ENCODE results near the gene CCDC85C.

The CCDC85C gene

DNA sequence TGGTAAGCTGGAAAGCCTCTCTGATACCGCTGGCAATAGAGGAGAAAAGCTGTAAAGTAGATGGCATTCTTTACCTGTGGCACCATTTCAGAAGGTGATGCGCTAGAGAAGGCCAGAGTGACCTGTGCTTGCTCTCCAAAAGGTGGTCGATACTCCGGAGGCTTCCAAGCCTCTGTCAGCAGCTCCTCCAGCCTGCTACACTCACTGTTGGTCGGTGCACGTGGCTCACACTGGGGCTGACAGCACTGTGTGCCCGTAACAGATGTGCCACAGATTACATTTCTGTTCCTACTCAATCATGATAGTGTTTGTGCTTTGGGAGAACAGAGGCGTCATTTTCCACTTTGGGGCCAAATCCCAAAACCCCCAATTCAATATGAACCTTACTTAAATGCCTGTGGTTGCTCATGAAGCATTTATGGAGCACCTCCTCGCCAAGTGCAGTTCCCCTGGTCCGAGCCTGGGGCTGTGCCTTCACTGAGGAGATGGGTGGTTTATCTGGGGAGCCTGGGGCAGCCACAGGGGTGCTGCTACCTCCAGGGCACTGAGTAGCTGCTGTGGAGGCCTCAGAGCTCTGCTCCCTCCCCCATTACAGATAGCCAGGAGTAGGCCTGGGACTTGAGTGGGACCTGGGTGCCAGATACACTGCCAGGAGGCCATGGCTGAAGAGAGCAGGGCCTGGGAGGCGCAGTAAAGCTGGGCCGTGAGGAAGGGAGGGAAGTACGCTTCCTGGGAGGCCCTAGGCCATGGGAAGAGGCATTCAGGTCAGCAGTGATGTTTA, 96.0 kb downstream of the CCDC85C start:
- no peak for DNase-seq

DNA sequence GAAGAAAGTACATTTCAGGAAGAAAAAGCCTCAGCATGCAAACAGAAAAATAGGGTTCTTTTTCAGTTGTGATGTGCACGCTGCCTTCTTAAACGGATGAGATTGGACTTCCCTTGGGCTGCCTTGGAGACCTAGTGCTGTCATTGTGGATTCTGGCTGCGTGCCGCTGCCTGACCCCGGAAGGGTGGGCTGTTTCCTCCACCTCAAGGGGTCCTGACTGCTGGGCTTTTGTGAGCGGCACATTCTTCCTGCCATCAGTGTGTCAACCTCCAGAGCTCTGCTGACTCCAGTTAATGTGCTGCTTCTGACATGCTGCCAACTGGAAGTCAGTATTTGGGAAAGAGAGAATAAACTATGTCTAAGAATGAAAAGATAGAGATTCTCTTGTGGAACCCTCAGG, 97.7 kb downstream of the CCDC85C start:
- DNase-seq = no peak

DNA sequence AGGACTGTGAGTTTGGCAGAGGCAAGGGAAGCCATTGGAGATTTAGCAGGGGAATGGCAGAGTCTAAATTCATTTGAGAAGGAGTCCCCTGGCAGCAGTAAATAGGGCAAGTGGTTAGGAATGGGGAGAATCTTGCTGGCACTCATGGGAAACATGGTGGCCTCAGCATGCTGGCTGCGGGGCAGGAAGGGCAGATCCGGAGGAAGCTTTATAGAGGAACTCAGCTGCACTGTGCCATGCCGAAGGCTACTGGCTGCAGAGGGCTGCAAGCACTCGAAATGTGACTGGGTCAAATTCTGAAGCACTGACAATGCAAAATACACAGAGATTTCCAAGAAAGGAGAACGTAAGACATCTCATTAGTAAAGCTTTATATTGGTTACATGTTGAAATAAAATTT, 98.9 kb downstream of the CCDC85C start:
- DNase-seq = no peak

DNA sequence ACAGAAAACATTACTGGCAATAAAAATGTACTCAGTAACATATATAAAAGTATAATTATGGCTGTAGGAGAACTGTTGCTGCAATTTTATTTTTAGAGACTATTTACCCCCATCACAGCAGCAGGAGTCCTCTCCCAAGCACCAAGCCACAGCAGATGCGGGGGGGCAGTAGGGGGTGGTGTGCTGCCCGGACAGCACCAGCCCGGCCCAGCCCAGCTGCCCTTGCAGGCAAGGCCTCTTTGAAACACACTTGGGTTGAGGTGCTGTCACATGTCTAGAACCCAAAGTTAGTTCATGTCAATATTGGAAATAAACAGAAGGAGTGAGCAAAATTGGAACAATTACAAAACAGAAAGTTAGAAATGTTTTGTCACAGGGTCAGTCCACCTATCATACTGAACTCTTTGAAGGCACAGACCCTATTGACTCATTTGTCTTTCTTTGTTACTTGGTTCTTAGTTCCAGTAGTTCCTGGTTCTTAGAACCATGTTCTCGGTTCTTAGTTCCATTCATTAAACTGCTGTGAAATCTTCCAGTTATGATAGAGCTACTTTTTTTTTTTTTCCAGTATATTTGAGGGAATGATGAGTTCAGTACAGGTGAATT, 100.1 kb downstream of the CCDC85C start:
- DNase-seq = no peak

DNA sequence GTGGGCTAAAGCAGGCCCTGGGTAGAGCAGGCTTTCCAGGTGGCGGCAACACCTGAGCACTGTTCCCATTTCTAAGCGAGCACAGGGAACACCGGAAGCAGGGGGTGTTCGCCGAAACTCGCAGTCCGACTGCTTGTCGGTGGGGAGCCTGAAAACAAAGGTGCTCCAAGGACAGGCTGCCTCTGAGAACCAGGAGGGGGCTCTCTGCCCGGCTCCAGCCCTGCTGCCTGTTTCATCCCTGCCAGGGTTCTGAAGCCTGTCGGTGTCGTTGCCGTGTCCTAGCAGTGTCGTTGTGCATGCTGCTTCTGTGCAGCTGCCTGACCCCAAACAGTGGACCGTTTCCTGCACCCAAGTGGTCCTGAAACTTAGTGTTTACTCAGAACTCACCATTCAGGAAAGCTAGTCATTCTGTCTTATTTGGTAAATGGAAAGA, 101.0 kb downstream of the CCDC85C start:
- no peak for DNase-seq

DNA sequence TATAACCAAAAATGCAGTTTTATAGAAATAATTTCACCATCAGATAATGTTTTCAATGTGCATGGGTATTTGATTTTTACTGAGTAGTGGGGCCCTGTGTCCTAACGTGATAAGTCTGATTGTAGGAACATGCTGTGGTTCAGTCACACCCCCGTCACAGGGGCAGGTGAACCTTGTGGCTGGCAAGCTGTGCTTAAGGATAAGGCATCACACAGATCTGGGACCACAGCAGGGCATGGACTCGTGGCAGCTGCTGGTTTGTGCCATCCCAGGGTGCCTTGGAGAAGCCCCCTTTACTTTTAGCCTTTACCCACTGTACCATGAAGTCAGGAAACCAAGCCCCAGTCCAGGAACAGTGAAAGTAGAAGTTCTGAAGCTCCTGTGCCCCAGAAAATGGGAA, 106.1 kb downstream of the CCDC85C start:
- DNase-seq = no peak

DNA sequence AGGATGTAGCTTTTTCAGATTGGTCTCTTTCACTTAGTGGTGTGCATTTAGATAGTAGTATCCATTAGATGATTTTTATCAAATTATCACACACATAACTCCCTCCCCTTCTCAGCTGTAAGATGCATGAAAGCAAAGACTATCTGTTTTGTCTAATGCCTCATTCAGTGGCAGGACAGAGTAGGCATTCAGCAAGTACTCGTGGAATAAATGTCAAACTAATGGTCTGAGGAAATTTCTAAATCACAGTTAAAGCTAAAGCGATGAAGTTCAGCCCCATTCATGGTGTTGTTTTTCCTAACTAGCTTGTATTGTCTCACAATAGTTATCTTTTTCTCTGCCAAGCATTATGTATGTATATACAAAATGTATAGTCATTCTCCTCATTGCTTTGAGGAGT, 106.7 kb downstream of the CCDC85C start:
- DNase-seq = no peak

DNA sequence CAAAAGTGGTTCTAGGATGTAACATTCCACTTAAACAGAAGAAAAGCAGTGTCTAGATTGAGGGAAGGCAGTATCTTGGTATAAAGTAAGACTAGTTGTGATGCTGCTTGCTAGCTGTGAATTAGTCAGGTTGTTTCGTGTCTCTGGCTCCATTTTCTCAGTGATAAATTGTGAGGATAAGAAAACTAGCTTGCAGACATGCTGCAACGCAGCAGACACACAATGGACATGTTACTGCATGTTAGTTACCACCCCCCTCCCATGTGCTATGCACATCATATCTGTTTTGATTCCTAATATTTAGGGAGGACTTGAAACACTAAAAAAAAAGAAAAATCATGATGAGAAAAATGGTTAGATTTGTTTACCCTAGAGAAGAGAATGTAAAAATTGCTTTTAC, 119.9 kb downstream of the CCDC85C start:
- DNase-seq = no peak

DNA sequence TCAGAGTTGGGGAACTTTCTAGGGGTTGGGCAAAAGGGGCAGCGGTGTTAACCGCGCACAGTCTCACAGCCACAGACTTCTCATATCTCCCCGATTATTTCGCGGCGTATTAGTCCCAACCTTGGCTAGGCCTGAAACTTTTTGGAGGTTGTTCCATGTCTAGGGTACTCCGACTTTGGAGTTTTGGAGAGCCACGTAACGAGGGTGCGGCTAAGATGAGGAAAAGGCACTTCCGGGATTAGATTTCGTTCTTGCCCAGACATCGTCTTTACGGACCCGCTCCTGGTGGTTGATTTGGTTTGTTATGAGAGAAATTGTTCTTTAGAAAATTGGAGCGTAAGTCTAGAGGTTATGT, 122.3 kb downstream of the CCDC85C start:
- DNase-seq = no peak

DNA sequence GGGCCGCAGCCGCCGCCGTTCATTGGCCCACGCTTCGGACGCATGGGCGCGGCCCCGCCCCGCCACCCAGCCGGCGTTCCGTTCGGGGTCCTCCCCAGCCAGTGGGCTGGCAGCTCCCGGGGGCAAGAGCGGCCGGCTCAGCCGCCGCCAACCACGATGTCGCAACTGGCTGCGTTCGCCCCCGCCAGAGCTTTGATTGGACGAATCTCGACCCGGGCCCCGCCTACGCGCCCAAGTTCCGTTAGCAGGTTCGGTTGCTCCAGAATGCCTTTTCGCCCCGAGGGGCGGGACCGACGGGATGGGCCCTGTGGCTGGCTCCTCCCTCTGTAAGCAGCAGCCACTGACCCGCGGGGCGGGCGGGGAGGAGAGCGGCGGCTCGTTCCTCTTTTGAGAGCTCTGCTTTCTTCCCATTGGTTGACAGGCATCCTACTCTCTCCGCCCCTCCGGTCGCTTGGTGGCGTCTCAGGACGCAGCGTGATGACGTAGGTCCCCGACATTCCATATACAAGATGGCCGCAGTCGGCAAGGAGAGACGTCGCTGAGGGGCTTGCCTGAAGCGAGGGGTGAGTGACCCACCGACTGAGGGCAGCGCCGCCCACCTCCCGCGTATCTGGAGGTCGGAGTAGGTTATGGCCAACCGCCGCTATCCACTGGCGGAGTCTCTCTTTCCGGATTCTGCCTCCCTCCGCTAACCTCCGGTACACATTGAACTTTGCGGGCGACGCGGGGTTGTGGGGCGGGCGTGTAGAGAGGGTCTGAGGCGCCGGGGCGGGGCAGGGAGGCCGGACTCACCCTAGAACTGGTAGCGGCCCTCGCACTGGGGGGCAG, 122.9 kb downstream of the CCDC85C start, which contains the start of gene CCNK:
Gene CCNK (plus strand): TSS at position 493 of the 828 bp plus-strand sequence. CDS start 11,269 bp downstream, outside the sequence.
- DNase-seq = peak; percentile 100

DNA sequence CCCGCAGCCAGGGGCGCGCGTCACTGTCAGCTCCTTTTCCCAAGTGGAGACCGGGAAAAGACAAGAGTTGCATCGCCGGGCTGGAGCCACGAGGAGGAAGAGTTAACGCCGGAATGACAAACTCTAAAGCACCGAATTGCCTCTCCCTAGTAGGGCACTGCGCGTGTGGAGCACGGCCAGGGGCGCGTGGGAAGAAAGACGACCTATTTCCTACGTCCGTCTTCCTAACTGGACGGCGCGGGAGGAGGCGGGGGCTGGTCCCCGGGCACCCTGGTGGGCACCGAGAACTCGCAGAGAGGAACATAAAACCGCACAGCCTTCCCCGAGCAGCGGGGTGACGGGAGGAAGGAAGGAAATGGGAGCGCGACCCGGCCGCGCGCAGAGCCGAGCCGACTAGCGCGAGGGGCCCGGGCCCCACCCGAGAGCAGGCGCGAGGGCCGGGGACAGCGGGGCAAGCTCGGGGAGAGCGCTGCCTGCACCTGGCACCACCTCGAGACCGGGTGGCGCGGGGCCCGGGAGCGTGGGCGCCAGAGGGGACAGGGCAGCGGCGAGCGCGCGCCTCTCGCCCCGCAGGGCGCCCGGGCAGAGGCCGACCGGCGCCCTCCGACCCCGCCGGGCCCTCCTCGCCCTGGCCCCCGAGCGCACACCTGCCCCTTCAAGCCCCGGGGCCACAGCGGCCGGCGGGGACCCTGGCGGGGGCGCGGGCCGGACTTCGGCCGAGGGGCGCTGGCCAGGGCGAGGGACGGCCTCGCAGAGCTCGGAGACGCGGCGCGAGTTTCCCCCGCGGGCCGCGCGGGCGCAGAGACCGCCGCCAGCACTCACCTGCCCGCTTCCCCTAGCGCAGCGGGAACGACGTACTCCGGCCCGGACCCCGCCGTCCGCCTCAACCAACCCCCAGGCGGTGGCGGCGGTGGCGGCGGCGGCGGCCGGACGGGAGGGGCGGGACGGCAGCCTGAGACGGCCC, 123.8 kb downstream of the CCDC85C start, which contains the start of gene SETD3:
Gene SETD3 (minus strand): TSS at position 954 of the 964 bp plus-strand sequence. CDS start 15,054 bp downstream, outside the sequence.
- DNase-seq = peak; percentile 24 to 31

DNA sequence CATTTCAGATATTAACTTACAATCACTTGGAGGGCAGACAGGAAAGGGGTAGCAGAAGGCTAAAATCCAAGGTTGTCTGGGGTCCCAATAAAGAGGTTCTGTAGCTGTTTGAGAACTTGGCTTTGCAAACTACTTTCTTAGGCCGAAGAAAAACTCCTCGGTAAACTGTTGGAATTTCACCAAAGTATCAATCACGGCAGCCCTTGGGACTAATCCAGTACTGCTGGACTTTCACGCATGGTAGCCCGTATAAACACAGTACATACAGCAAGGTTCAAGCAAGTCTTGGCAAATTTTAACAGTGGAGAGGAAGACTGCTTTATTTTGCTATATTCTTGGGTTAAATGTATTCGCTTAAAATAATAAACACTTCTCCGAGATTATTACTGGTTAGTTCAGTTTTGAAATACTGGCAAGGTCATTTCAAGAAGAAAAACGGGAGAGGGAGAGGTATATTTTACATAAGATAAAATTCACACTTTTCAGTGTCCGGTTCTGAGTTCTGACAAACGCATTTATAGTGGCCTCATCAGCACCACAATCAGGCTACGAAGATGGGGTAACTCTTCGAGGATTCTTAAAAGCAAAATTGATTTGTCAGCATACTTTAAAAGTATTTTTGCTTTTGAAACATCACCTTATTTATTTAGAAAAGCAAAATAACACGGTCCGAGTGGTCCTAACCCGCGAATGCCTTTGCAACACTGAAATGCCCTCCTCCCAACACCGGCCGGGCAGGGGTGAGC, 124.7 kb downstream of the CCDC85C start:
- no peak for DNase-seq

DNA sequence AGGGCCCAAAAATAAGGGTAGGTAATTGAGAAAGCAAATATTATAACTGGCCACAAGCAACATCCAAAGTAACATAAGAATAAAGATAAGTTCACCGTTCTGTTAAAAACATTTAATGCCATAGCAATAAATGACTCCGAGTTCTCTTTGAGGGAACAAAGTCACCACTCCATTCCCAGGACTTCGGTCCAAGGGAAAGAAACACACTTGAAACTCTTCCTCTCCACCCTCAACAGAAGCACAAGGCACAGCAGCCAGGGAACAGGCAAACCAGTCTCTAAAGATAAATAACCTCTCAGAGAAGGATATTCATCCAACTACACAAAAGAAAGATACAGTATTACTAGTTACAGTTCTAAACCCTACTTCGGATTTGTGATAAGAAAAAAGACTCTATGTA, 125.9 kb downstream of the CCDC85C start:
- DNase-seq = no peak

DNA sequence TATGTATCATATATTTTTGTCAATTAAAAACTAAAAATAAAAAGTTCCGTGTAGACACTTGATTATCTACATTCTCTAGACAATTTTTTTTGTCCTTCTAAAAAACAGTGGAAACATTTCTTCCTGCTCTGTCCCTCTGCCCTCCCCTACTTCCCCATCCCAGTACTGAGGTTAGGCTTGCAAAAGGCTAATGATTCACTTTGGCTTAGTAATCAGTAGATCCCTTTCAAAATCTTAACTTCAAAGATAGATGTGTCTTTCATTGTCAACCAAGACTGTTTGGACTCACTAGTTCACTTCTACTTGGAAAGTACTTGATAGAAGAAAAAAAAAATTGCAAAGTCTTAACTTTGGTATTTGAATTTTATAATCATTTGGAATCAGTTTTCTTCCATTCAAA, 127.1 kb downstream of the CCDC85C start:
- DNase-seq = no peak

DNA sequence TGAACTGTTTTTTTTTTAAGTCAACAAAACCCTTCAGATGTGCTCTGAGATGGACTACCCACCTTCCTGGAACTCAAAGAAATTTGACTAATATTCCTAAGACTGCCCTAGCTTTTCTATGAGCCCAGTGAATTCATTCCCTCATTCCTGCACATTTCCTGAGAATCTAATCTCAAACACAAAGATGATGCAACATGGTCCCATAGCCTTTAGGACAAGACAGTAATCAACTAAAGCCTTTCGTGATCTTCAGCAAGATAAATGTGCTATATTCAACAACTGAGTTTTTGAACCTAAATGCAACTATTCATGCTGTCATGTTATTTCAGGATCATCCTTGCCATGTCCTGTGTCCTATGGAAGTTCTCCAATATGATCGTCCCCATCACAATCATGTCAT, 128.3 kb downstream of the CCDC85C start:
- DNase-seq = no peak

DNA sequence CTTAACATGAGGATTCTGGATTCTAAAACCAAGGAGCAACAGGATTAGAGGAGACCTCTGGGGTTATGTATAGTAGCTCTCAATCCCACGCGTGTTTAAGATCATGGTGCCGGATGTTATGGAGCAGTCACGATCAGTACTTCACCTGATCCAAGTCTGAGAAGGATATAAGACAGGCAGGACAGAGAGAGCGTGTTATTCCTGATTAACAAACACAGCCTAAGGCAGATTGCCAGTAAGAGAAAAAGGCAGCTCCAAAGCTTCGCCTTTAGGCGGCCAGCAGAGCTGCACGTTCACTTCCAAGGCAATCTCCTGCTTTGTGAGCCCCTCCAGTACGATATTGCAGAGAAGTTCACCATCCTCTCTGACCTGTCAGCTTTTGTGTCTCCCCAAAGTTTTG, 128.8 kb downstream of the CCDC85C start:
- no peak for DNase-seq

DNA sequence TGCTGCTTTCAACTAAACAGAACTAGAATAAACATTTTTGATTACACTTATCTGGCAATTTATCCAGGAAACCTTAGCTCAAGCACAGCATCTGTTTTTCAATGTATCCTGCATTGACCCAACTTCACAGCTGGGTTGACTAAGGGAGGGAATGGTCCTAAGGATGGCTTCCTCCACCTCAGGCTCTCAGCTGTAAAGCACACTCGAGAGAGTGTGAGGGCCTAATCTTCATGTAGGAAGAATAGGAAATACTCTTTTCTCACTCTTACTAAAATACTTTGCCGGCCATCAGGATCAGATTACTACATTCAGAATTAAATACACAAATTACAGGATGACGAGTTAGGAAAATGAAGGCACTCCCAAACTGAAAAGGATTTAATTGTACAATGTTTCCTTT, 130.5 kb downstream of the CCDC85C start:
- no peak for DNase-seq

DNA sequence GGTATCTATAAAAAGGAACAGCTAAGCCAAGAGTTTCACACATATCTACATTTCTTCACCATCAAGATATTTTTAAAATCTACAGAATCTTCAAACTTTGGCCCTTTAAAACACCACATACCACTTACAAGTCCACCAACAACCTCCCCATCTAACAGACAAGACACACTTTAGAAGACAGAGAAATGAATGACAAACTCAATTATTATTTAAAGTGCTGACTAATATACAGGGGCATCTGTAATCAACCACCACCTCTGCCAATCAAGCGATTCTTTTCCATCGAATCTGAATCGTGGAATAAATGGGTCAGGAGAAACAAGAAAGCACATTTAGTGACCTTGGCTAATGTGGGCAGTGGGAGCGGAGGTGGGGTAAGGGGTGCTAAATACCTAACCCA, 131.1 kb downstream of the CCDC85C start:
- DNase-seq = no peak

DNA sequence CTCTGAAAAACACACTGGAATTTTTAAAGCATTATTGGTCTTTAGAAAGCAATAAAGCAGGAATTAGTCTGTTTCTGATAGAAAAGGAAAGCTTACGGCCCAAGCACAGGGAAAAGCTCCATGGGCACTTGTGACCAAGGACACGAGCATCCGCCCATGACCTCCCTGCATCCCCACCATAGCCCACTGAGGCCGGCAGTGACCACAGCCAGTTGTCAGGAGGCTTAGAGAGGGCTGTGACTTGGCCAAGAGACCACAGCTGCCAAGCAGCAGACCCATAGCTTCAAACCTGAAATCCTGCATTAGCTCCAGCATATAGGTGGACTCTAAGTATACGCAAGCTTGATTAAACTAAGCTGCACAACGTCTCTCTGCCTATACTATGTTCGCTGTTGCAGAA, 132.3 kb downstream of the CCDC85C start:
- no peak for DNase-seq

DNA sequence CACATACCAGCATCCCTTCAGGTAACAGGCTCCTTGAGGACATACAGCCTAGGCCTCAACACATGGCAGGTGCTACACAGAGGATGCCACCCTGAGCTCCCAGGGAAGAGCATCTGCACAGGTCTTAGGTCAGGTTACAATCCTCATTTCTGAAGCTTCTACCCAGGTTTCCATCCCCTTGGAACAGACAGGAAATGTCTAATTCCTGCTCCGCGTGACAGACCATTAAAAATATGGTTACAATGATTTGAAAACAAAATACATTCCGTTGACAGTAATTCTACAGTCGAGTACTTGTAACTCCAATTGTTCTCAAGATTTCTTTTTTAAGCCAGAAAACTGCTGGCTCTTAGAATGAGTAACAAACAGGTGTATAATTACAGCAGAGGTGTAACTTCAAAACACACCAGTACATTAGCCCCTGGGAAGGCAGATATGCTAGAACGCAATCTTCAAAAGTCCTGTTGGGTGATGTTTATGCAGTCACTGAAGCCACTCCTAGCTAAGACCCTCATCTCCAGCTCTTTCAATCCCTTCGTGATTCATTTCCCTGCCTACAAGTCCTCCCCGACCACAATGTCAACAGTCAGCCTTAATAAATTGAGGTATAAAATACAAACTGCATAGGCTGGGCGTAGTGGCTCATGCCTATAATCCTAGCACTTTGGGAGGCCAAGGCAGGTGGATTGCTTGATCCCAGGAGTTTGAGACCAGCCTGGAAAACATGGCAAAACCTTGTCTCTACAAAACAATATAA, 135.0 kb downstream of the CCDC85C start:
- DNase-seq = no peak

DNA sequence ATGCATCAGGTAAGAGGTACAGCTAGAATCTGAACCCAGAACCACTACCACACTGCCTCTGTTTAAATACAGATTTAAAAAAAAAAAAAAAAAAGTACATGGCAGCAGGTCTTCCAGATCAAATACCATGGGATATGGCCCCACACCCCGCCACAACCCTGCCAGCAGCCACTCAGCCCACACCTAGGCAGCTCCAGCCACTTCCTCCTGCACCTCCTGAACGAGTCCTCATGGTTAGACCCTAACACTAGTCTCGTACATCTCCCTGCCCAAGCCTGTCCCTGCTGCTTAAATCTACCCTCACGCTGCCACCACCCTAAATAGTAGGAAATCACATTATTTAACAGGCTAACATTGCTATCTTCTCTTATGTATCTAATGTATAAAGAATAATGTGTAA, 135.9 kb downstream of the CCDC85C start:
- DNase-seq = no peak
